SH-SY5Y (cell line): ENCODE data around the gene CLEC18A.

ENCODE experiments used
- GATA2 ChIP-seq: IDR thresholded peaks from 2 replicates; pipeline ENCODE4 v1.6.1; 2011; ENCODE audit warnings: mild to moderate bottlenecking, low read depth, low read length
- GATA3 ChIP-seq: IDR thresholded peaks from 2 replicates; pipeline ENCODE4 v1.6.1; 2011; ENCODE audit warnings: low read depth, mild to moderate bottlenecking, low read length, moderate library complexity

- TF ChIP-seq GATA3 (no peak), GATA2 (no peak)
Measured at GRCh38 chr16:69936751-69937211, 14.4 kb upstream of the CLEC18A start.
